ENCODE results near the gene DNAH3.
"Not testable (repeated sequence)": the region's sequence is repeated elsewhere in the genome, so short reads cannot be mapped to it uniquely, and the experiment has no call there.

Gene DNAH3

GRCh38 chr16:21100447-21100846 is 50.2 kb downstream of the DNAH3 start:
- peak overlapping the region; percentile 54 for H3K27ac ChIP-seq
- DNase-seq = peak; percentile 82

GRCh38 chr16:21097151-21097550 is 53.5 kb downstream of the DNAH3 start:
- no peak overlapping the region for H3K27ac ChIP-seq
- TF ChIP-seq CTCF (IDR thresholded peaks at IDR 0.05; ENCODE audit: low read depth, low read length, missing control alignments) = no peak

More at GRCh38 chr16:21100447-21100846, 50.2 kb downstream of the DNAH3 start:
- Histone ChIP-seq H3K4me3 (ENCODE audit: low read depth, low read length) (no peak overlapping the region), H3K27me3 (replicated peaks) (no peaks in the 10 kb centered on the region), H3K36me3 (replicated peaks) (no peaks in the 10 kb centered on the region)
- in situ Hi-C loops (cut with HindIII; ENCODE audit: low pct_ligation_motif_present, low sequenced_read_pairs) = no loop called here
- TF ChIP-seq CTCF (IDR thresholded peaks at IDR 0.05; ENCODE audit: low read depth, low read length, missing control alignments) = no peak

GRCh38 chr16:21094719-21095118 is 55.9 kb downstream of the DNAH3 start:
- H3K36me3 ChIP-seq (replicated peaks); H3K27ac ChIP-seq; H3K4me3 ChIP-seq (ENCODE audit: low read depth, low read length); H3K27me3 ChIP-seq (replicated peaks); in situ Hi-C loops (cut with HindIII; ENCODE audit: low pct_ligation_motif_present, low sequenced_read_pairs); DNase-seq: not testable (repeated sequence)

More at GRCh38 chr16:21097151-21097550, 53.5 kb downstream of the DNAH3 start:
- in situ Hi-C loops (cut with HindIII; ENCODE audit: low pct_ligation_motif_present, low sequenced_read_pairs) = no loop called here
- Histone ChIP-seq H3K36me3 (replicated peaks) (no peaks in the 10 kb centered on the region), H3K4me3 (ENCODE audit: low read depth, low read length) (no peak overlapping the region), H3K27me3 (replicated peaks) (no peaks in the 10 kb centered on the region)
- DNase-seq = peak; percentile 69

- DNase-seq = no peak
- in situ Hi-C loops (cut with HindIII; ENCODE audit: low pct_ligation_motif_present, low sequenced_read_pairs) = no loop called here
- H3K4me3 ChIP-seq (ENCODE audit: low read depth, low read length) = no peak overlapping the region
- no peaks in the 10 kb centered on the region for H3K36me3 ChIP-seq (replicated peaks)
- H3K27me3 ChIP-seq (replicated peaks) = no peaks in the 10 kb centered on the region
- TF ChIP-seq CTCF (IDR thresholded peaks at IDR 0.05; ENCODE audit: low read depth, low read length, missing control alignments) = no peak
- no peak overlapping the region for H3K27ac ChIP-seq
Measured at GRCh38 chr16:21092951-21093350, 57.7 kb downstream of the DNAH3 start.

- Histone ChIP-seq H3K27ac (no peak overlapping the region), H3K27me3 (replicated peaks) (no peaks in the 10 kb centered on the region), H3K36me3 (replicated peaks) (no peaks in the 10 kb centered on the region), H3K4me3 (ENCODE audit: low read depth, low read length) (no peak overlapping the region)
- DNase-seq = no peak
- TF ChIP-seq CTCF (IDR thresholded peaks at IDR 0.05; ENCODE audit: low read depth, low read length, missing control alignments) = no peak
- in situ Hi-C loops (cut with HindIII; ENCODE audit: low pct_ligation_motif_present, low sequenced_read_pairs) = no loop called here
Measured at GRCh38 chr16:21088646-21089538, 61.8 kb downstream of the DNAH3 start.

- no peak for DNase-seq
- no peak for TF ChIP-seq CTCF (IDR thresholded peaks at IDR 0.05; ENCODE audit: low read depth, low read length, missing control alignments)
- Histone ChIP-seq H3K36me3 (replicated peaks) (no peaks in the 10 kb centered on the region), H3K4me3 (ENCODE audit: low read depth, low read length) (no peak overlapping the region), H3K27me3 (replicated peaks) (no peaks in the 10 kb centered on the region), H3K27ac (no peak overlapping the region)
- in situ Hi-C loops (cut with HindIII; ENCODE audit: low pct_ligation_motif_present, low sequenced_read_pairs) = no loop called here
Measured at GRCh38 chr16:21088143-21088542, 62.5 kb downstream of the DNAH3 start.

Data from brain microvascular endothelial cell (primary cell).